ENCODE results near the gene GNAO1.
A peak's percentile ranks its signal among the peaks of the same experiment; 100 is the strongest.

GNAO1 gene

DNA sequence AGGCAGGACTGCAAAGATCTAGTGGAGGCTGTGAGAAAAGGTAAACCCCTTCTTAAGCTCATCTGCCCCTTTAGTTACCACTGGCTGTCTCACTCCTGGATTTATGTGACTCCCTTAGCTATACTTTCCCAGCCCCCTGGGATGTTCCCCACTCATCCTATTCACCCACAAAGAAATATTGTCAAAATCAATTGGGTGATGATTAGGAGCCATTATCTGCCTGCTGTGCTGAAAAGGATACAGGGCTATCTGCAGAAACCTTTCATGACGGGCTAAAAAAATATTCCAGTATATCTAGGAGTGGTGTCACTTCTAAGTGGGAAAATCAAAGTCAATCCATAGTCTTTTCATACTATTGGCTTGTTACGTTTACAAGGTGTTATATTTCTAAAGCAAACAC is 8.0 kb upstream of the GNAO1 start:
- Histone ChIP-seq H3K4me3 (replicated peaks; ENCODE audit: insufficient read depth, low read length) (no peak overlapping the region), H3K27me3 (ENCODE audit: insufficient read depth, poor library complexity, severe bottlenecking) (peaks cover 3% of the 10 kb centered on the region), H3K27ac (replicated peaks) (no peak overlapping the region)
- TF ChIP-seq REST (IDR thresholded peaks at IDR 0.05; ENCODE audit: insufficient replicate concordance, low read depth): no peak
- TF ChIP-seq, protein P1, sequence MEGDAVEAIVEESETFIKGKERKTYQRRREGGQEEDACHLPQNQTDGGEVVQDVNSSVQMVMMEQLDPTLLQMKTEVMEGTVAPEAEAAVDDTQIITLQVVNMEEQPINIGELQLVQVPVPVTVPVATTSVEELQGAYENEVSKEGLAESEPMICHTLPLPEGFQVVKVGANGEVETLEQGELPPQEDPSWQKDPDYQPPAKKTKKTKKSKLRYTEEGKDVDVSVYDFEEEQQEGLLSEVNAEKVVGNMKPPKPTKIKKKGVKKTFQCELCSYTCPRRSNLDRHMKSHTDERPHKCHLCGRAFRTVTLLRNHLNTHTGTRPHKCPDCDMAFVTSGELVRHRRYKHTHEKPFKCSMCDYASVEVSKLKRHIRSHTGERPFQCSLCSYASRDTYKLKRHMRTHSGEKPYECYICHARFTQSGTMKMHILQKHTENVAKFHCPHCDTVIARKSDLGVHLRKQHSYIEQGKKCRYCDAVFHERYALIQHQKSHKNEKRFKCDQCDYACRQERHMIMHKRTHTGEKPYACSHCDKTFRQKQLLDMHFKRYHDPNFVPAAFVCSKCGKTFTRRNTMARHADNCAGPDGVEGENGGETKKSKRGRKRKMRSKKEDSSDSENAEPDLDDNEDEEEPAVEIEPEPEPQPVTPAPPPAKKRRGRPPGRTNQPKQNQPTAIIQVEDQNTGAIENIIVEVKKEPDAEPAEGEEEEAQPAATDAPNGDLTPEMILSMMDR (IDR thresholded peaks at IDR 0.05; ENCODE audit: insufficient read depth, low read length): no peak
- no peak for TF ChIP-seq POLR2AphosphoS5 (IDR thresholded peaks at IDR 0.05; ENCODE audit: low read depth)
- TF ChIP-seq GABPA (IDR thresholded peaks at IDR 0.05; ENCODE audit: low read depth): no peak
- TF ChIP-seq SPI1 (IDR thresholded peaks at IDR 0.05; ENCODE audit: borderline replicate concordance, low read depth): no peak
- no peak for DNase-seq (ENCODE audit: low read depth in 1 of 2, low spot score in 1 of 2)

GRCh38 chr16:56190048-56190676 is 1.1 kb upstream of the GNAO1 start:
- peaks cover 54% of the 10 kb centered on the region for H3K27me3 ChIP-seq (ENCODE audit: insufficient read depth, poor library complexity, severe bottlenecking)
- no peak overlapping the region for H3K27ac ChIP-seq (replicated peaks)
- no peak for DNase-seq (ENCODE audit: low read depth in 1 of 2, low spot score in 1 of 2)
- TF ChIP-seq GABPA (IDR thresholded peaks at IDR 0.05; ENCODE audit: low read depth): no peak
- TF ChIP-seq, protein P1 (IDR thresholded peaks at IDR 0.05; ENCODE audit: insufficient read depth, low read length): no peak
- TF ChIP-seq POLR2AphosphoS5 (IDR thresholded peaks at IDR 0.05; ENCODE audit: low read depth): no peak
- no peak for TF ChIP-seq REST (IDR thresholded peaks at IDR 0.05; ENCODE audit: insufficient replicate concordance, low read depth)
- TF ChIP-seq SPI1 (IDR thresholded peaks at IDR 0.05; ENCODE audit: borderline replicate concordance, low read depth): no peak
- H3K4me3 ChIP-seq (replicated peaks; ENCODE audit: insufficient read depth, low read length): no peak overlapping the region; the same call in 1 of the 2 replicates

DNA sequence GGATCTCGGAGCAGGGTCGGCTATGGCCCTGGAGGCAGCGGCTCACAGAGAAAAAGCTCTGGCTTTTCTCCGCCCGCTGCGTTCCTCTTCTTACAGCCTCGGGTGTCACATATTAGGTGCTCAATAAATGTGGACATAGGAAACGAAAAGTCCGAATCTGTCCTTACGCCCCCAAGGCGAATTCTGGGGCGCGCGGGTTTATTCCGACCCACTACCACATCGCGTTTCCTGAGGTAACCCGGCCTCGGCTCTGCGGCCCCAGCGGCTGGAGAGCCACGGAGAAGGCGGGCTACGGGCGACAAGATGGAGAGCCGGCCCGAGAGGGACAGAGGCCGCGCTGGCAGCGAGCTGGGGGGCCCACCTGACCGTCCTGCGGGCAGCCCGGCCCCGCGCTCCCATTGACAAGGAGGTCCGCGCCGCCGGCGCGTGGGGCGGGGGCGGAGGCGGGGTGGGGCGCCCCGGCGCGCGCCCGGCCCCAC is 573 bp upstream of the GNAO1 start:
- Histone ChIP-seq H3K27ac (replicated peaks) (no peak overlapping the region), H3K4me3 (replicated peaks; ENCODE audit: insufficient read depth, low read length) (peak overlapping the region; percentile 63), H3K27me3 (ENCODE audit: insufficient read depth, poor library complexity, severe bottlenecking) (peaks cover 59% of the 10 kb centered on the region)
- DNase-seq (ENCODE audit: low read depth in 1 of 2, low spot score in 1 of 2): no peak
- TF ChIP-seq POLR2AphosphoS5 (IDR thresholded peaks at IDR 0.05; ENCODE audit: low read depth) (no peak), REST (IDR thresholded peaks at IDR 0.05; ENCODE audit: insufficient replicate concordance, low read depth) (no peak), GABPA (IDR thresholded peaks at IDR 0.05; ENCODE audit: low read depth) (no peak), SPI1 (IDR thresholded peaks at IDR 0.05; ENCODE audit: borderline replicate concordance, low read depth) (no peak)
- TF ChIP-seq, protein P1 (IDR thresholded peaks at IDR 0.05; ENCODE audit: insufficient read depth, low read length): no peak
